ENCODE results near the gene RNF26. TPM values are rescaled to one million over a fixed set of nuclear protein-coding genes. Genes with fewer than 3 reads are reported as not detected.
A peak's percentile ranks its signal among the peaks of the same experiment; 100 is the strongest.

RNF26 gene
- total RNA-seq, 1 donor from 2014 or later, result 27.9 TPM

- no peaks in the 10 kb centered on the region for H3K9me3 Mint-ChIP-seq
- intact Hi-C loops (cut with micrococcal nuclease), result no loop called here
- no peak overlapping the region for H3K27ac Mint-ChIP-seq
- H3K36me3 Mint-ChIP-seq (ENCODE audit: low read depth), result peaks cover 14% of the 10 kb centered on the region
- peaks cover 20% of the 10 kb centered on the region for H3K4me1 Mint-ChIP-seq (ENCODE audit: low read depth)
- peaks cover 36% of the 10 kb centered on the region for H3K27me3 Mint-ChIP-seq (ENCODE audit: insufficient read depth)
- DNase-seq (ENCODE audit: low spot score), result no peak
- no peak overlapping the region for H3K4me3 Mint-ChIP-seq
Observed at GRCh38 chr11:119342023-119342300, 7.6 kb downstream of the RNF26 start.

- Mint-ChIP-seq H3K27ac (no peak overlapping the region), H3K27me3 (ENCODE audit: insufficient read depth) (peaks cover 37% of the 10 kb centered on the region), H3K9me3 (no peaks in the 10 kb centered on the region), H3K4me1 (ENCODE audit: low read depth) (peaks cover 14% of the 10 kb centered on the region), H3K36me3 (ENCODE audit: low read depth) (peaks cover 9% of the 10 kb centered on the region), H3K4me3 (no peak overlapping the region)
- DNase-seq (ENCODE audit: low spot score), result no peak
- intact Hi-C loops (cut with micrococcal nuclease), result no loop called here
Observed at GRCh38 chr11:119342362-119343130, 8.2 kb downstream of the RNF26 start.

GRCh38 chr11:119343726-119344125 lies 9.4 kb downstream of the RNF26 start:
- H3K27ac Mint-ChIP-seq, result no peak overlapping the region
- H3K4me3 Mint-ChIP-seq, result no peak overlapping the region
- DNase-seq (ENCODE audit: low spot score), result no peak
- peaks cover 3% of the 10 kb centered on the region for H3K4me1 Mint-ChIP-seq (ENCODE audit: low read depth)
- intact Hi-C loops (cut with micrococcal nuclease), result no loop called here
- no peaks in the 10 kb centered on the region for H3K9me3 Mint-ChIP-seq
- H3K36me3 Mint-ChIP-seq (ENCODE audit: low read depth), result peaks cover 3% of the 10 kb centered on the region
- peaks cover 37% of the 10 kb centered on the region for H3K27me3 Mint-ChIP-seq (ENCODE audit: insufficient read depth)

- no peaks in the 10 kb centered on the region for H3K36me3 Mint-ChIP-seq (ENCODE audit: low read depth)
- H3K4me1 Mint-ChIP-seq (ENCODE audit: low read depth), result no peaks in the 10 kb centered on the region
- no peaks in the 10 kb centered on the region for H3K9me3 Mint-ChIP-seq
- no peak overlapping the region for H3K27ac Mint-ChIP-seq
- intact Hi-C loops (cut with micrococcal nuclease), result no loop called here
- no peak overlapping the region for H3K4me3 Mint-ChIP-seq
- no peak for DNase-seq (ENCODE audit: low spot score)
- peaks cover 30% of the 10 kb centered on the region for H3K27me3 Mint-ChIP-seq (ENCODE audit: insufficient read depth)
Observed at GRCh38 chr11:119344291-119345010, 10.1 kb downstream of the RNF26 start.

- intact Hi-C loops (cut with micrococcal nuclease), result no loop called here
- Mint-ChIP-seq H3K27ac (no peak overlapping the region), H3K36me3 (ENCODE audit: low read depth) (no peaks in the 10 kb centered on the region)
Observed at GRCh38 chr11:119345685-119346084, 11.4 kb downstream of the RNF26 start.

GRCh38 chr11:119346605-119347004 lies 12.3 kb downstream of the RNF26 start, which contains the start of gene MFRP:
Gene MFRP, minus strand, starts transcription at chr11:119346705. Its CDS starts 192 bp downstream, at chr11:119346513.
- intact Hi-C loops (cut with micrococcal nuclease), result no loop called here
- Mint-ChIP-seq H3K36me3 (ENCODE audit: low read depth) (no peaks in the 10 kb centered on the region), H3K27me3 (ENCODE audit: insufficient read depth) (peaks cover 29% of the 10 kb centered on the region), H3K27ac (no peak within 1 kb of the TSS), H3K4me3 (no peak within 1 kb of the TSS), H3K9me3 (no peaks in the 10 kb centered on the region), H3K4me1 (ENCODE audit: low read depth) (no peaks in the 10 kb centered on the region)
- DNase-seq (ENCODE audit: low spot score), result no peak

More at GRCh38 chr11:119345685-119346084, 11.4 kb downstream of the RNF26 start:
- Mint-ChIP-seq H3K4me3 (no peak overlapping the region), H3K9me3 (no peaks in the 10 kb centered on the region), H3K4me1 (ENCODE audit: low read depth) (no peaks in the 10 kb centered on the region), H3K27me3 (ENCODE audit: insufficient read depth) (peaks cover 30% of the 10 kb centered on the region)
- no peak for DNase-seq (ENCODE audit: low spot score)

- Mint-ChIP-seq H3K27ac (no peak overlapping the region), H3K4me1 (ENCODE audit: low read depth) (no peaks in the 10 kb centered on the region), H3K4me3 (no peak overlapping the region), H3K27me3 (ENCODE audit: insufficient read depth) (peaks cover 31% of the 10 kb centered on the region), H3K36me3 (ENCODE audit: low read depth) (no peaks in the 10 kb centered on the region), H3K9me3 (no peaks in the 10 kb centered on the region)
- no peak for DNase-seq (ENCODE audit: low spot score)
- intact Hi-C loops (cut with micrococcal nuclease), result no loop called here
Observed at GRCh38 chr11:119347242-119347641, 12.9 kb downstream of the RNF26 start.

- Mint-ChIP-seq H3K9me3 (no peaks in the 10 kb centered on the region), H3K27me3 (ENCODE audit: insufficient read depth) (peaks cover 32% of the 10 kb centered on the region), H3K4me3 (no peak overlapping the region), H3K27ac (no peak overlapping the region), H3K4me1 (ENCODE audit: low read depth) (no peaks in the 10 kb centered on the region), H3K36me3 (ENCODE audit: low read depth) (no peaks in the 10 kb centered on the region)
- intact Hi-C loops (cut with micrococcal nuclease), result no loop called here
- no peak for DNase-seq (ENCODE audit: low spot score)
Observed at GRCh38 chr11:119347940-119348605, 13.7 kb downstream of the RNF26 start.

GRCh38 chr11:119350302-119350701 lies 16.0 kb downstream of the RNF26 start:
- H3K4me3 Mint-ChIP-seq, result no peak overlapping the region
- H3K27me3 Mint-ChIP-seq (ENCODE audit: insufficient read depth), result peaks cover 41% of the 10 kb centered on the region
- intact Hi-C loops (cut with micrococcal nuclease), result no loop called here
- no peak for DNase-seq (ENCODE audit: low spot score)
- no peaks in the 10 kb centered on the region for H3K4me1 Mint-ChIP-seq (ENCODE audit: low read depth)
- H3K27ac Mint-ChIP-seq, result no peak overlapping the region
- no peaks in the 10 kb centered on the region for H3K9me3 Mint-ChIP-seq
- no peaks in the 10 kb centered on the region for H3K36me3 Mint-ChIP-seq (ENCODE audit: low read depth)

- H3K27me3 Mint-ChIP-seq (ENCODE audit: insufficient read depth), result peaks cover 48% of the 10 kb centered on the region
- H3K4me3 Mint-ChIP-seq, result no peak overlapping the region
- H3K4me1 Mint-ChIP-seq (ENCODE audit: low read depth), result peaks cover 5% of the 10 kb centered on the region
- H3K27ac Mint-ChIP-seq, result no peak overlapping the region
- intact Hi-C loops (cut with micrococcal nuclease), result no loop called here
- H3K36me3 Mint-ChIP-seq (ENCODE audit: low read depth), result no peaks in the 10 kb centered on the region
- DNase-seq (ENCODE audit: low spot score), result no peak
- H3K9me3 Mint-ChIP-seq, result no peaks in the 10 kb centered on the region
Observed at GRCh38 chr11:119351232-119351631, 16.9 kb downstream of the RNF26 start.

- Mint-ChIP-seq H3K27me3 (ENCODE audit: insufficient read depth) (peaks cover 56% of the 10 kb centered on the region), H3K27ac (no peak overlapping the region), H3K4me1 (ENCODE audit: low read depth) (peaks cover 10% of the 10 kb centered on the region), H3K36me3 (ENCODE audit: low read depth) (no peaks in the 10 kb centered on the region), H3K9me3 (no peaks in the 10 kb centered on the region), H3K4me3 (no peak overlapping the region)
- intact Hi-C loops (cut with micrococcal nuclease), result no loop called here
- no peak for DNase-seq (ENCODE audit: low spot score)
Observed at GRCh38 chr11:119352857-119353260, 18.5 kb downstream of the RNF26 start.

- Mint-ChIP-seq H3K36me3 (ENCODE audit: low read depth) (no peaks in the 10 kb centered on the region), H3K27ac (no peak overlapping the region), H3K27me3 (ENCODE audit: insufficient read depth) (peaks cover 60% of the 10 kb centered on the region), H3K4me3 (peak overlapping the region; percentile 49), H3K9me3 (no peaks in the 10 kb centered on the region), H3K4me1 (ENCODE audit: low read depth) (peaks cover 18% of the 10 kb centered on the region)
- intact Hi-C loops (cut with micrococcal nuclease), result no loop called here
- DNase-seq (ENCODE audit: low spot score), result no peak
Observed at GRCh38 chr11:119355091-119355843, 20.9 kb downstream of the RNF26 start.

All from activated T-helper 1 cell treated with anti-CD3 and anti-CD28 coated beads, Interleukin-12 subunit alpha, Interleukin-12 subunit beta, Interleukin-2, Interleukin-4 antibody, amounts not matched to agents 30 ng/mL and 10 ng/mL and 1 ng/mL, durations not matched to agents 14 hours and 24 hours and 36 hours (primary cell).